IMR-90 (cell line): ENCODE data around the gene FABP7.

ENCODE experiments used
- CEBPB ChIP-seq: IDR thresholded peaks from 2 replicates; pipeline ENCODE4 v1.6.1; 2012; ENCODE audit warnings: low read depth, low read length, improper control_type of control experiment
- CHD1 ChIP-seq: IDR thresholded peaks from 2 replicates; pipeline ENCODE4 v1.6.1; 2012; ENCODE audit warnings: low read depth, low read length, improper control_type of control experiment
- CTCF ChIP-seq: conservative IDR thresholded peaks from 2 replicates; pipeline ENCODE4 v1.5.1; 2012; ENCODE audit warnings: mild to moderate bottlenecking, low read depth, low read length, improper control_type of control experiment
- ELK1 ChIP-seq: fragments of 150-350 bp; IDR thresholded peaks from 2 replicates; pipeline ENCODE4 v1.6.1; 2016; ENCODE audit warnings: low read depth, mild to moderate bottlenecking, low read length, moderate library complexity, borderline replicate concordance
- MAZ ChIP-seq: IDR thresholded peaks from 2 replicates; pipeline ENCODE4 v1.6.1; 2012; ENCODE audit warnings: low read depth, mild to moderate bottlenecking, low read length, improper control_type of control experiment, moderate library complexity, borderline replicate concordance
- POLR2A ChIP-seq: IDR thresholded peaks from 2 replicates; pipeline ENCODE4 v1.6.1; 2012; ENCODE audit warnings: mild to moderate bottlenecking, low read depth, low read length
- RCOR1 ChIP-seq: IDR thresholded peaks from 2 replicates; pipeline ENCODE4 v1.6.1; 2012; ENCODE audit warnings: mild to moderate bottlenecking, low read length, improper control_type of control experiment; ENCODE audit not compliant: insufficient replicate concordance
- RFX5 ChIP-seq: IDR thresholded peaks from 2 replicates; pipeline ENCODE4 v1.8.0; 2012; ENCODE audit warnings: low read depth, mild to moderate bottlenecking, low read length, moderate library complexity
- SMC3 ChIP-seq: fragments of 150-350 bp; IDR thresholded peaks from 2 replicates; pipeline ENCODE4 v1.6.1; 2016; ENCODE audit warnings: low read depth, mild to moderate bottlenecking, antibody characterized with exemption, low read length, moderate library complexity
- USF2 ChIP-seq: fragments of 150-350 bp; IDR thresholded peaks from 2 replicates; pipeline ENCODE4 v1.6.1; 2017; ENCODE audit warnings: mild to moderate bottlenecking, antibody characterized with exemption, low read length, low read depth

GRCh38 chr6:122821095-122821494 lies 41.6 kb downstream of the FABP7 start:
- TF ChIP-seq POLR2A (no peak), CTCF (no peak), CEBPB (no peak), MAZ (no peak), CHD1 (no peak), ELK1 (no peak), RCOR1 (no peak), USF2 (no peak), SMC3 (no peak), RFX5 (no peak)
